Naive thymus-derived CD8-positive, alpha-beta T cell (primary cell): Measurements from ENCODE around the gene HS6ST3. TPM values are rescaled to one million over a fixed set of nuclear protein-coding genes. Genes with fewer than 3 reads are reported as not detected.
"Not testable (repeated sequence)": the region's sequence is repeated elsewhere in the genome, so short reads cannot be mapped to it uniquely, and the experiment has no call there.

Experiments used
- ATAC-seq, 2 donors: fragments of 150-1000 bp; cut with Tn5 transposase in 1 of 2; sonication (Bioruptor Pico), chemical (Tn5 transposase) in 1 of 2; 1 replicate in 1 of 2; 2 replicates in 1 of 2; pipeline ENCODE4 v1.10.0; 2021; ENCODE audit warnings: mild to moderate bottlenecking in 2 of 2, moderate library complexity in 2 of 2
- POLR2A ChIA-PET: fragments of 350-600 bp; sonication (Branson Sonifier 250); formaldehyde crosslinking; loops from one replicate; lab custom pipeline; 2021; ENCODE audit warnings: antibody characterized with exemption; lab: Charles Lee
- DNase-seq, 10 donors: peaks; one replicate each; pipeline versions ENCODE4 v3.0.0 to v3.0.0-alpha.2; 2020 to 2022
- H3K27ac Mint-ChIP-seq, 10 donors: one replicate each; pipeline ENCODE4 v1.8.0; 2020 to 2022; ENCODE audit warnings: mild to moderate bottlenecking in 10 of 10, mixed read lengths in 10 of 10, moderate library complexity in 4 of 10, inconsistent platforms in 1 of 10
- H3K27me3 Mint-ChIP-seq, 5 donors: one replicate each; pipeline ENCODE4 v1.8.0; 2021 to 2022; ENCODE audit warnings: mixed read lengths in 5 of 5
- H3K36me3 Mint-ChIP-seq, 3 donors: one replicate each; pipeline ENCODE4 v1.8.0; 2020 to 2022; ENCODE audit warnings: mixed read lengths in 3 of 3, mild to moderate bottlenecking in 2 of 3, inconsistent platforms in 1 of 3
- H3K4me1 Mint-ChIP-seq, 4 donors: one replicate each; pipeline ENCODE4 v1.8.0; 2021 to 2022; ENCODE audit warnings: mixed read lengths in 4 of 4
- H3K4me3 Mint-ChIP-seq, 10 donors: one replicate each; pipeline ENCODE4 v1.8.0; 2020 to 2022; ENCODE audit warnings: mild to moderate bottlenecking in 10 of 10, mixed read lengths in 10 of 10, moderate library complexity in 6 of 10, inconsistent platforms in 1 of 10
- H3K9me3 Mint-ChIP-seq, 9 donors: one replicate each; pipeline ENCODE4 v1.8.0; 2020 to 2022; ENCODE audit warnings: mixed read lengths in 9 of 9, mild to moderate bottlenecking in 3 of 9, inconsistent platforms in 1 of 9, moderate library complexity in 1 of 9
- polyA plus RNA-seq, 3 donors: library from polyadenylated mRNA; unstranded; fragments of 300-500 nt; fragmentation: Illumina TruSeq; gene quantifications; one replicate each; pipeline ENCODE4 v1.2.3, GENCODE V29; 2021
- total RNA-seq, 8 experiments: library from RNA in 2 of 8; stranded (reverse) in 2 of 8; gene quantifications; one replicate each; pipeline ENCODE4 v1.2.3 and lab custom pipeline; 2021 to 2026

Gene HS6ST3
- total and polyA plus RNA-seq, 5 experiments from 2014 or later, result not detected

DNA sequence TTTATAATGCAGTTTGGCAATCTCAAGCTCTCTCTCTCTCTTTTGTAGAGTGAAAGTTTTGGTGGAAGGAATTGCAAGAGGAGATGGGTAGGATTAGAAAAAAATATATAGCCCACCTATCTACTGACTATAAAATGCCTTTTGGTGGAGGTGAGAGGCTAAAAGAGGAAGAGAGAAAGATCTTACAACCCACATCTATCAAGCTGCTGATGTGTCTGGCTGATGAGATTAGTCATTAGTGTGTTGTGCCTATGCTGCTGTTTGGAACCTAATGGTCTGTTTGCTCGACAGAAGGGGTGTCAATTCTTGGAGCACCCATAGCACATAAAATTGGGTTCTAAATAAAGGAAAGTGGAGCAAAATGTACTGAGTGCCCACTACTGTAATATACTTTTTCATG lies 411.0 kb downstream of the HS6ST3 start:
- no peaks in the 10 kb centered on the region for H3K36me3 Mint-ChIP-seq
- DNase-seq (no peak), ATAC-seq (no peak)
- H3K4me3 Mint-ChIP-seq, result no peak overlapping the region
- POLR2A ChIA-PET, result no interaction called here
- no peak overlapping the region for H3K27ac Mint-ChIP-seq
- no peaks in the 10 kb centered on the region for H3K4me1 Mint-ChIP-seq
- peaks cover 0 to 19% (median 9%) of the 10 kb centered on the region in 9 donors for H3K9me3 Mint-ChIP-seq
- no peaks in the 10 kb centered on the region for H3K27me3 Mint-ChIP-seq

DNA sequence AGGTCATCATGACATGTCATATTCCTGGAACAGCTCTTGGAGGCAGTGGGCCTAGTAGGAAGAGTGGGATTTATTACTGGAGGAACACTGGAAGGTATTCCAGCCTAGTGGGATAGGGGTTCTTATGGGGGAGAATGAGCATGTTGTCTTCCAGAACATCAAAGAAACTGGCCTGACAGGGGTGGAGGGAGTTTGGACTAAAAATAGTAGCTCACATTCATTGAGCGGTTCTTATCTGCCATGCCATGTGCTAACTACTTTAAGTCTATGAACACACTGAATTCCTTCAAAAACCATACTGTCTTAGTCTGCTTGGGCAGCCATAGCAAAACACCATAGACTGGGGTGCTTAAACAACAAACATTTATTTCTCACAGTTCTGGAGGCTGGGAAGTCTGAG lies 413.6 kb downstream of the HS6ST3 start:
- ATAC-seq (no peak), DNase-seq (no peak)
- H3K4me1 Mint-ChIP-seq, result no peaks in the 10 kb centered on the region
- H3K27ac Mint-ChIP-seq, result no peak overlapping the region
- no peaks in the 10 kb centered on the region for H3K36me3 Mint-ChIP-seq
- POLR2A ChIA-PET, result no interaction called here
- no peaks in the 10 kb centered on the region for H3K27me3 Mint-ChIP-seq
- peaks cover 0 to 9% (median 5%) of the 10 kb centered on the region in 9 donors for H3K9me3 Mint-ChIP-seq
- H3K4me3 Mint-ChIP-seq, result no peak overlapping the region

DNA sequence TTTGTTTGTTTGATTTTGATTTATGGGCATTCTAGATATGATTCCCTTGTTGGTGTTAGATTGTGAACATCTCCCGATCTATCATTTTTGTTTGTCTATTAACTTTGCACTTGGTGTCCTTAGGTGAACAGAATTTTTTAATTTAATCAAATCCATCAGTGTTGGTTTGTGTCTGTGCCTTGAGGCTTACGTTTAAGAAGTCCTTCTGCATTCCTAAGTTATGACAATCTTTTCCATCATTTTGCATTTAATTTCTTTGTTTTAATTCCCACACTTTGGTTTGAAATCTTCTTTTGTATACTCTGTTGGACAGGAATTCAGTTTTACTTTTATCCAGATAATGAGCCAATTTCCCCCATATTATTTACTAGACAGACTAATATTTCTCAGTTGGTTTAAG lies 421.7 kb downstream of the HS6ST3 start:
- no peak overlapping the region for H3K27ac Mint-ChIP-seq
- POLR2A ChIA-PET, result no interaction called here
- H3K4me1 Mint-ChIP-seq, result no peaks in the 10 kb centered on the region
- H3K27me3 Mint-ChIP-seq, result no peaks in the 10 kb centered on the region
- H3K36me3 Mint-ChIP-seq, result no peaks in the 10 kb centered on the region
- no peak overlapping the region for H3K4me3 Mint-ChIP-seq
- DNase-seq (no peak), ATAC-seq (no peak)
- peaks cover 0 to 18% (median 0%) of the 10 kb centered on the region in 9 donors for H3K9me3 Mint-ChIP-seq

DNA sequence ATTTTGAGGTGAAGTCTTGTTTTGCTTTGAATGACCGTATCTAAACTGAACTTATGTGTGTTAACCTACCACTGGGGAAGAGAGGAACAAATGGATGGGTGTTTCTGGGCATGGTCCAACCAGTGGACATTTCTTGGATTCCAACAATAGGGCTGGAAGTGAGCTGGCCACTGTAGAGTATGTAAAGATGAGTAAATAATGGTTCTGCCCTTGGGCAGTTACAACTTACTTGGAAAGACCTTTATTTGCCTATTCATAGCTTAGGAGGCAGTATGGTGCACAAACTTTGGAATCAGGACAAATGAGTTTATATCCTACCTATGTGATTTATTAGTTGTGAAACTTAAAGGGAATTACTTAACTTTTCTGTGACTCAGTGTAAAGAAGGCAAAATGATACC lies 429.5 kb downstream of the HS6ST3 start:
- H3K27me3 Mint-ChIP-seq, result no peaks in the 10 kb centered on the region
- H3K4me1 Mint-ChIP-seq, result no peaks in the 10 kb centered on the region
- peaks cover 0 to 36% (median 7%) of the 10 kb centered on the region in 9 donors for H3K9me3 Mint-ChIP-seq
- ATAC-seq (no peak), DNase-seq (no peak)
- POLR2A ChIA-PET, result no interaction called here
- H3K36me3 Mint-ChIP-seq, result peaks cover 0 to 7% (median 0%) of the 10 kb centered on the region in 3 donors
- no peak overlapping the region for H3K27ac Mint-ChIP-seq
- no peak overlapping the region for H3K4me3 Mint-ChIP-seq

DNA sequence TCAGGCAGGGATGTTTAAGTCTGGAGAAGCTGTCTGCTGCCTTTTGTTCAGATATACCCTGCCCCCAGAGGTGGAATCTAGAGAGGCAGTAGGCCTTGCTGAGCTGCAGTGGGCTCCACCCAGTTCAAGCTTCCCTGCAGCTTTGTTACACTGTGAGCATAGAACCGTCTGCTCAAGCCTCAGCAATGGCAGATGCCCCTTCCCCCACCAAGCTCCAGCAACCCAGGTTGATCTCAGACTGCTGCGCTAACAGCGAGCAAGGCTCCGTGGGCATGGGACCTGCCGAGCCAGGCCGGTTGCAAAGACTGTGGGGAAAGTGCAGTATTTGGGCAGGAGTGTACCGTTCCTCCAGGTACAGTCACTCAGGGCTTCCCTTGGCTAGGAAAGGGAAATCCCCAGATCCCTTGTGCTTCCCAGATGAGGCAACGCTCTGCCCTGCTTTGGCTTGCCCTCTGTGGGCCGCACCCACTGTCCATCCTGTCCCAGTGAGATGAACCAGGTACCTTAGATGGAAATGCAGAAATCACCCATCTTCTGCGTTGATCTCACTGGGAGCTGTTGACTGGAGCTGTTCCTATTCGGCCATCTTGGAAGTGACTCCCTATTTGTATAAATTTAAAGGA lies 434.6 kb downstream of the HS6ST3 start:
- H3K9me3 Mint-ChIP-seq, result peaks cover 0 to 37% (median 7%) of the 10 kb centered on the region in 9 donors
- H3K36me3 Mint-ChIP-seq, H3K4me1 Mint-ChIP-seq, POLR2A ChIA-PET, ATAC-seq, H3K27me3 Mint-ChIP-seq, H3K27ac Mint-ChIP-seq, DNase-seq, H3K4me3 Mint-ChIP-seq: not testable (repeated sequence)

DNA sequence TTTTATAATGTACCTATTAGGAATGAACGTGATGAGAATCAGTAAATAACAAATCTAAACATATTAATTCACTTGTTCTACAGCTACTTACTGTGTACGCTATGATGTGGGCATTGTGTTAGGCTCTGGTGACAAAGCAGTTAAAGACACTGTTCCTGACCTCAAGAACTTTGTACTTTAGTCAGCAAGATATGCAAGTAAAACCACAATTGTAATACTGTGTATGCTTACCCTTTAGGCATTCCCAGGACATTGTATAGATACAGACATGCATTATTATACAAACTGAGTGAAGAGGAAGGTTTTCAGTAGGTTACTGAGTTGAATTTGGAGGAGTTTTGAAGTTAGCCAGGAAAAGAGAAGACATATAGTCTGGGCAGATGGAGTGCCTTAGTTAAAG lies 435.8 kb downstream of the HS6ST3 start:
- H3K36me3 Mint-ChIP-seq, result peaks cover 0 to 7% (median 0%) of the 10 kb centered on the region in 3 donors
- H3K27ac Mint-ChIP-seq, result no peak overlapping the region
- peaks cover 0 to 37% (median 7%) of the 10 kb centered on the region in 9 donors for H3K9me3 Mint-ChIP-seq
- no peaks in the 10 kb centered on the region for H3K4me1 Mint-ChIP-seq
- DNase-seq (no peak), ATAC-seq (no peak)
- POLR2A ChIA-PET, result no interaction called here
- peaks cover 0 to 4% (median 0%) of the 10 kb centered on the region in 5 donors for H3K27me3 Mint-ChIP-seq
- no peak overlapping the region for H3K4me3 Mint-ChIP-seq

DNA sequence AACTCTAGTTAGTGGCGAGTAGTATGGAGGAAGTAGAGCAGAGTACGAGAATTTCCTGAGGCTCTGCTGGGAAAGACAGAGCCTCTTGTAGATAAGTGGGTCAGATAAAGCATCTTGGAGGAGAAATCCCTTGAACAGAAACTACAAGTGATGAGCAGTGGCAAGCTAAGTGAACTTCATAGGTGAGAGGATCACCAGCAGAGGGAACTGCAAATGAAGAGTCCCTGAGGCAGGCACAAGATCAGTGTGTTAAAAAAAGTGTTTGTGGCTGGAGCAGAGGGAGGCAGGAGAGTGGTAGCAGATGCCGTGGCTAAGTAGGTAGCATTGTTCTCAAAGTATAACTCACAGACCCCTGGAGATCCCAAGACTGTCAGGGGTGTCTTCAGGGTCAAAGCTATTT lies 437.6 kb downstream of the HS6ST3 start:
- Mint-ChIP-seq H3K27ac (no peak overlapping the region), H3K36me3 (no peaks in the 10 kb centered on the region), H3K4me3 (no peak overlapping the region), H3K4me1 (no peaks in the 10 kb centered on the region), H3K9me3 (peaks cover 0 to 24% (median 6%) of the 10 kb centered on the region in 9 donors), H3K27me3 (peaks cover 0 to 4% (median 0%) of the 10 kb centered on the region in 5 donors)
- ATAC-seq (no peak), DNase-seq (no peak)
- POLR2A ChIA-PET, result no interaction called here

DNA sequence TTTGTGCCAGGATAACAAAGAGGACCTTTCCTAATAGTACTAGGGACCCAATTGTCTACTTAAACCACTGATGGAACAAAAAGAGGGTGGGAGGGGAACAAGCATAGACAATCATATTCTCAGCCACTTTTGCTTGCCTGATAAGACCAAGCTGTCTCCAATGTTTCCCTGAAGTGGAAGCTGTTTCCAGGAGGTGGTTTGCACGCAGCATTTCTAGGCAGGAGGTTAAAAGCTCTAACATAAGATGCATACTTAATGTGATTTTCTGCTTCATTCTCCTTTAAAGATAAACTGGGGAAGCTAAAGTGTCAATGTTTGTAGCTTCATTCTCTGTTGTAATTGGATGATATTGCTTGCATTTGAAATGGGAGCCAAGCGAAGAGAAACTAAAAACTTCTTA lies 442.9 kb downstream of the HS6ST3 start:
- no peak for ATAC-seq
- Mint-ChIP-seq H3K27me3 (no peaks in the 10 kb centered on the region), H3K9me3 (peaks cover 0 to 20% (median 0%) of the 10 kb centered on the region in 9 donors), H3K4me3 (no peak overlapping the region), H3K4me1 (no peaks in the 10 kb centered on the region), H3K36me3 (no peaks in the 10 kb centered on the region), H3K27ac (no peak overlapping the region)
- POLR2A ChIA-PET, result no interaction called here
- DNase-seq, result no peak

DNA sequence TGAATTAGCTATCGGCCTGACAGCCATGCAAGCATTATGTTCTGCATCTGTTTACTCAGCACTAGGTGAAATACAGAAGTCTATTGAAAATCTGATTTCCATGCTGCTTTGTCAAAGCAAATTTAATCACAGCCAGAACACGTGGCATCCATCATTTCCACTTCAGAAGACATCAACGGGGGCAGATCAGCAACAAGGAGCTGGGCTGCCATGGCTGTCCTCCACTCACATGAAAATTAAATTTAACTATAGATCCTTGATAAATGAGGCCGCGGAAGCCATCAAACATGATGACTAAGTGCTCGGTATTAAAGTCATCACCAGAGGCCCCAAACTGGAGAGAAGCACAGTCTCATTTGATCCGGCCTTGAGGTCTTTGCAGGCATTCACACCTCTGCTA lies 443.5 kb downstream of the HS6ST3 start:
- DNase-seq (no peak), ATAC-seq (no peak)
- Mint-ChIP-seq H3K27ac (no peak overlapping the region), H3K4me3 (no peak overlapping the region), H3K9me3 (peaks cover 0 to 20% (median 0%) of the 10 kb centered on the region in 9 donors), H3K27me3 (no peaks in the 10 kb centered on the region), H3K4me1 (no peaks in the 10 kb centered on the region), H3K36me3 (no peaks in the 10 kb centered on the region)
- POLR2A ChIA-PET, result no interaction called here

DNA sequence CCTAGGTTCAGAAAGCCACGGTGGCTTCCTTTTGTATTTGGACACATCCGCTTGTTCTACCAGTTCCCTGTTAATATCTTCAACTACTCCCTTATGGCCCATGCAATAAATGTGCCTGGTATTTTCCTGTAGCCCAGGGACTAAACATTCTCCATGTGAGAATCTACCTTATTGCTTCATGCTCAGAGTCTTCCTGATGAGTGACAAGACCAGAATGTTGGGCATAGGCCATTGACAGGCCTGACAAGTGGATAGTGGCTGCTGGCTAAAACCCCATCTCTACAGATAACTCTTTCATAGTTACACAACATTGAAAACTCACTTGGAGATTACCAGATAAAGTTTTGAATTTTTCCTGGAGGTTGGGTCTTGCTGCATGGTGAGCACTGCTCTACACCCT lies 449.9 kb downstream of the HS6ST3 start:
- H3K27ac Mint-ChIP-seq, result no peak overlapping the region
- no peaks in the 10 kb centered on the region for H3K27me3 Mint-ChIP-seq
- no peak for DNase-seq
- H3K4me3 Mint-ChIP-seq, result no peak overlapping the region
- ATAC-seq, result no peak
- peaks cover 0 to 11% (median 2%) of the 10 kb centered on the region in 9 donors for H3K9me3 Mint-ChIP-seq
- no peaks in the 10 kb centered on the region for H3K4me1 Mint-ChIP-seq
- no peaks in the 10 kb centered on the region for H3K36me3 Mint-ChIP-seq
- POLR2A ChIA-PET, result no interaction called here

DNA sequence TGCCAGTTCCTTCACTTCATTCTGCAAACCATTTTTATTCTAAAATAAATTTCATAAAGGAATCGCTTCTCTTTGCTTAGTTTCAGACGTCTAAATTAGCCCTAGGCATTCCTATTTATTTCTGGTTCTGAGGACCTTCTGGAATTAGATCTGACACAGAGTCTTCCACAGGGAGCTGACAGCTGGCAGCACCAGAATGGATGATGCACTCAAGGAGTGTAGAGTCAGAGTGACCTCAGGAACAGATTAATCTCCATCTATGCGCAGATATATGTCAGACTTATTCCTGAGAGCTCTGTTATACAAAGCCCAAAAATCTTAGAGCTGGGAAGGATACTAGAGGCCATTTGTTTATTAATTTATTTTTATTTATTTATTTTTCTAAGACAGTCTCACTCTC lies 450.8 kb downstream of the HS6ST3 start:
- H3K9me3 Mint-ChIP-seq, result peaks cover 0 to 15% (median 0%) of the 10 kb centered on the region in 9 donors

DNA sequence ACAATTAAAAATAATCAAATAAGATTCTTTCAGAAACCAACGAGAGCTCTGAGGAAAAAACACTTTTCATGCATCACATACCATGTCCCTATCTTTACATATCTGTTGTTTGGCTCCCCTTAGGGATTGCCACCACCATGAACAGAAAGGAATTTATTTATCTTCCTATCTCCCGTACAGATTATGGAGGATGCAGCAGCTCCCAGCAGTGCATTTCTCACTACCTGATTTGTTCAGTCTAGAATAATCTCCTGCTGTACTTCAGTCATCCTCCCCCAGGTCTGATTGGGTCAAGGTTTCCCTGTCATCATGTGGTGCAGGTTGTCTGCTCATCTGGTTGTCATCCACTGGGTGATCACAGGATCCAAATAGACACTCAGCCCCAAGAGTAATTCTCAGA lies 453.1 kb downstream of the HS6ST3 start:
- Mint-ChIP-seq H3K27me3 (no peaks in the 10 kb centered on the region), H3K36me3 (no peaks in the 10 kb centered on the region), H3K4me1 (no peaks in the 10 kb centered on the region), H3K4me3 (no peak overlapping the region), H3K9me3 (peaks cover 0 to 15% (median 2%) of the 10 kb centered on the region in 9 donors), H3K27ac (no peak overlapping the region)
- no peak for ATAC-seq
- POLR2A ChIA-PET, result no interaction called here
- DNase-seq, result no peak

More for the DNA sequence above, 450.8 kb downstream of the HS6ST3 start:
- Mint-ChIP-seq H3K27me3 (no peaks in the 10 kb centered on the region), H3K36me3 (no peaks in the 10 kb centered on the region), H3K4me1 (no peaks in the 10 kb centered on the region), H3K4me3 (no peak overlapping the region), H3K27ac (no peak overlapping the region)
- DNase-seq, result no peak
- POLR2A ChIA-PET, result no interaction called here
- no peak for ATAC-seq

DNA sequence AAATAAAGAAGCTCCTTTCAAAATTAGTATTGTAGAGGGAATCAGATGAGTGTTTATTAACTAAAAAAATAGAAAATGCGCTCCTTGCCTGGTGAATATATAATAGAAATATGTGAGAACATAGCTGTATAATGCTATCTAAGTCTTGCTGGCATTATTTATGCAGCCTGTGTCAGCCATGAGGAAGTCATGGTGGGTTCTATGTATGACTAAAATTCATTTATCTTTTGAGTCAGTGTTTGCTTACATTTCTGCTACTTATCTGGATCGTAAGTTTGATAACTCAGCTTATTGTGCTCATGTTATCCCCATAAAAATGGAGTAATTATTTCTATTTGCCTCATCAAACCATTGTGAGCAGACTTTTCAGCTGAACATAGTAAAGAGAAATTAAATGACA lies 455.1 kb downstream of the HS6ST3 start:
- Mint-ChIP-seq H3K36me3 (no peaks in the 10 kb centered on the region), H3K27me3 (no peaks in the 10 kb centered on the region), H3K4me1 (no peaks in the 10 kb centered on the region), H3K27ac (no peak overlapping the region), H3K9me3 (peaks cover 0 to 15% (median 3%) of the 10 kb centered on the region in 9 donors), H3K4me3 (no peak overlapping the region)
- DNase-seq (no peak), ATAC-seq (no peak)
- POLR2A ChIA-PET, result no interaction called here

DNA sequence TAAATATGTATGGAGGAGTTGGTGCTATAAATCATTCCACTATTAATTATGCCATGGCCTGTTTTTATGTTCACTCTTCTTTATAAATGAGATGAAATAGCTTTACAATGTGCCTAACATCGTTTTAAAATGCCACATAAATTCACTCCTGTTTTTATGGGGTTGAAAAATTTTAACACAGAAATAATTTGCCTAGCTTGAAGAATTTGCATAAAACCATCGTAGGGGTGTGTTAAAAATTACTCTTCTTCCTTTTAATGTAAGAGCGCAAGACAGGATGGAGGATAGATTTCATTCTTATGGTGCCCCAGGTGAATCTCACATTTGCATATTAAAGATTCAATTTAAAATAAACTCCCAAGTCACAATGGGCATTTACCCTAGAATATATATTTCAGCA lies 456.6 kb downstream of the HS6ST3 start:
- H3K9me3 Mint-ChIP-seq, result peaks cover 0 to 15% (median 6%) of the 10 kb centered on the region in 9 donors
- no peaks in the 10 kb centered on the region for H3K36me3 Mint-ChIP-seq
- no peak for ATAC-seq
- H3K27me3 Mint-ChIP-seq, result no peaks in the 10 kb centered on the region
- POLR2A ChIA-PET, result no interaction called here
- H3K27ac Mint-ChIP-seq, result no peak overlapping the region
- H3K4me1 Mint-ChIP-seq, result no peaks in the 10 kb centered on the region
- DNase-seq, result no peak
- no peak overlapping the region for H3K4me3 Mint-ChIP-seq
